Frontal cortex (tissue), 4 donors: ENCODE measurements around the gene COLQ. TPM values are rescaled to one million over a fixed set of nuclear protein-coding genes. Genes with fewer than 3 reads are reported as not detected.
A peak's percentile ranks its signal among the peaks of the same experiment; 100 is the strongest.
"Not testable (repeated sequence)": the region's sequence is repeated elsewhere in the genome, so short reads cannot be mapped to it uniquely, and the experiment has no call there.

Experiments used
- DNase-seq, 2 donors: peaks; one replicate each; pipeline ENCODE4 v3.0.0; 2012; ENCODE audit warnings: low spot score in 2 of 2
- FAIRE-seq: peaks from 2 replicates; lab custom pipeline; 2012; peaks lifted over from hg19 to GRCh38; lab: Jason Lieb, UNC
- total RNA-seq: library from RNA; depleted of rRNA; stranded (reverse); fragments of >200 nt; gene quantifications from one replicate; pipeline ENCODE4 v1.2.3, GENCODE V29; 2014
- donor health status: control.
- donor health status: control.
- donor health status: control.

The COLQ gene
- total RNA-seq, 1 donor from 2014 or later: 1.6 TPM

GRCh38 chr3:15438983-15439382 is 82.5 kb downstream of the COLQ start:
- FAIRE-seq (no peak), DNase-seq (no peak)

- no peak for DNase-seq
- no peak for FAIRE-seq
Observed at GRCh38 chr3:15436246-15436645, 85.3 kb downstream of the COLQ start.

GRCh38 chr3:15434756-15435155 is 86.8 kb downstream of the COLQ start:
- no peak for FAIRE-seq
- DNase-seq: no peak

- no peak for DNase-seq
- no peak for FAIRE-seq
Observed at GRCh38 chr3:15433531-15433930, 88.0 kb downstream of the COLQ start.

GRCh38 chr3:15431256-15431837 is 90.2 kb downstream of the COLQ start:
- DNase-seq (no peak), FAIRE-seq (no peak)

- no peak for FAIRE-seq
- no peak for DNase-seq
Observed at GRCh38 chr3:15430624-15431023, 90.9 kb downstream of the COLQ start.

GRCh38 chr3:15429080-15429479 is 92.4 kb downstream of the COLQ start:
- no peak for FAIRE-seq

GRCh38 chr3:15428539-15428938 is 93.0 kb downstream of the COLQ start:
- FAIRE-seq: no peak
- DNase-seq: no peak

More at GRCh38 chr3:15429080-15429479, 92.4 kb downstream of the COLQ start:
- DNase-seq: no peak

- peak in 1 of 2 donors; percentile 15 for DNase-seq
- no peak for FAIRE-seq
Observed at GRCh38 chr3:15427981-15428380, 93.5 kb downstream of the COLQ start.

GRCh38 chr3:15427182-15427880 is 94.2 kb downstream of the COLQ start, which contains the start of the genes EAF1 and METTL6:
EAF1 (plus strand) TSS chr3:15427598; CDS start chr3:15427780, 182 bp downstream.
METTL6 (minus strand) TSS chr3:15427544; CDS start chr3:15426511, 1,033 bp downstream.
- FAIRE-seq (no peak), DNase-seq (peak; percentile 55 to 88)

GRCh38 chr3:15426579-15427118 is 94.9 kb downstream of the COLQ start:
- no peak for DNase-seq
- no peak for FAIRE-seq

- FAIRE-seq: no peak
- DNase-seq: no peak
Observed at GRCh38 chr3:15420871-15421270, 100.6 kb downstream of the COLQ start.

GRCh38 chr3:15410966-15411365 is 110.5 kb downstream of the COLQ start:
- not testable (repeated sequence) for DNase-seq, FAIRE-seq

- DNase-seq (no peak), FAIRE-seq (no peak)
Observed at GRCh38 chr3:15409774-15410173, 111.7 kb downstream of the COLQ start.

GRCh38 chr3:15409239-15409638 is 112.3 kb downstream of the COLQ start:
- no peak for DNase-seq
- FAIRE-seq: no peak

GRCh38 chr3:15405448-15406050 is 116.0 kb downstream of the COLQ start:
- peak in 1 of 2 donors; percentile 41 for DNase-seq
- FAIRE-seq: peak; percentile 24

GRCh38 chr3:15404767-15405166 is 116.7 kb downstream of the COLQ start:
- DNase-seq: no peak
- no peak for FAIRE-seq

GRCh38 chr3:15403965-15404364 is 117.5 kb downstream of the COLQ start:
- FAIRE-seq (no peak), DNase-seq (no peak)

- no peak for DNase-seq
Observed at GRCh38 chr3:15403495-15403894, 118.0 kb downstream of the COLQ start.

GRCh38 chr3:15401936-15402335 is 119.6 kb downstream of the COLQ start:
- FAIRE-seq (no peak), DNase-seq (no peak)

More at GRCh38 chr3:15403495-15403894, 118.0 kb downstream of the COLQ start:
- FAIRE-seq: no peak
